ENCODE data around the gene RBM12. TPM values are rescaled to one million over a fixed set of nuclear protein-coding genes. Genes with fewer than 3 reads are reported as not detected.

RBM12 gene
- total and polyA plus RNA-seq, 8 donors = 69.5 to 103 (median 85.5) TPM

- Histone ChIP-seq H3K4me3 (no peak overlapping the region), H3K27me3 (no peaks in the 10 kb centered on the region), H3K4me1 (peaks cover 43 to 70% of the 10 kb centered on the region in 2 donors), H3K9me3 (no peaks in the 10 kb centered on the region), H3K36me3 (peaks cover 0 to 7% of the 10 kb centered on the region in 2 donors), H3K27ac (peak overlapping the region in 1 of 2 donors; percentile 4)
- TF ChIP-seq CTCF (IDR thresholded peaks at IDR 0.05) = no peak
- DNase-seq (no peak), ATAC-seq (no peak)
- intact Hi-C loops (cut with DNase I) = no loop called here
Observed at GRCh38 chr20:35660122-35660937, 4.4 kb downstream of the RBM12 start.

GRCh38 chr20:35657271-35657670, 7.4 kb downstream of the RBM12 start:
- H3K27ac ChIP-seq = no peak overlapping the region
- intact Hi-C loops (cut with DNase I) = no loop called here
- no peaks in the 10 kb centered on the region for H3K27me3 ChIP-seq
- no peak for TF ChIP-seq CTCF (IDR thresholded peaks at IDR 0.05)
- no peak overlapping the region for H3K4me3 ChIP-seq
- peak in 1 of 4 donors; percentile 16 for DNase-seq
- H3K4me1 ChIP-seq = peaks cover 31 to 56% of the 10 kb centered on the region in 2 donors
- H3K9me3 ChIP-seq = no peaks in the 10 kb centered on the region
- ATAC-seq = peak; percentile 69
- H3K36me3 ChIP-seq = peaks cover 3 to 38% of the 10 kb centered on the region in 2 donors

GRCh38 chr20:35654415-35654814, 10.3 kb downstream of the RBM12 start:
- intact Hi-C loops (cut with DNase I) = no loop called here
- DNase-seq (no peak), ATAC-seq (no peak)
- Histone ChIP-seq H3K4me3 (no peak overlapping the region), H3K9me3 (no peaks in the 10 kb centered on the region), H3K36me3 (peaks cover 3 to 42% of the 10 kb centered on the region in 2 donors), H3K27me3 (no peaks in the 10 kb centered on the region), H3K4me1 (peaks cover 12 to 43% of the 10 kb centered on the region in 2 donors), H3K27ac (no peak overlapping the region)
- TF ChIP-seq CTCF (IDR thresholded peaks at IDR 0.05) = no peak

GRCh38 chr20:35653893-35654292, 10.8 kb downstream of the RBM12 start:
- no peak for DNase-seq
- no peak for TF ChIP-seq CTCF (IDR thresholded peaks at IDR 0.05)
- no peaks in the 10 kb centered on the region for H3K9me3 ChIP-seq
- H3K4me1 ChIP-seq = peaks cover 16 to 43% of the 10 kb centered on the region in 2 donors
- peaks cover 3 to 42% of the 10 kb centered on the region in 2 donors for H3K36me3 ChIP-seq
- ATAC-seq = no peak
- H3K4me3 ChIP-seq = no peak overlapping the region
- intact Hi-C loops (cut with DNase I) = no loop called here
- H3K27ac ChIP-seq = no peak overlapping the region
- no peaks in the 10 kb centered on the region for H3K27me3 ChIP-seq

GRCh38 chr20:35653430-35653734, 11.3 kb downstream of the RBM12 start:
- ATAC-seq (no peak), DNase-seq (no peak)
- Histone ChIP-seq H3K4me3 (no peak overlapping the region), H3K36me3 (peaks cover 3 to 42% of the 10 kb centered on the region in 2 donors), H3K27ac (no peak overlapping the region), H3K9me3 (no peaks in the 10 kb centered on the region), H3K27me3 (no peaks in the 10 kb centered on the region), H3K4me1 (peaks cover 19 to 44% of the 10 kb centered on the region in 2 donors)
- no peak for TF ChIP-seq CTCF (IDR thresholded peaks at IDR 0.05)
- intact Hi-C loops (cut with DNase I) = no loop called here

Measured in left lung (tissue), 10 donors.